Activated CD8-positive, alpha-beta memory T cell treated with anti-CD3 and anti-CD28 coated beads, Interleukin-2, amount 50 U/mL, for 1 hour (primary cell): Measurements from ENCODE around the gene ABLIM1.

Source experiments
- DNase-seq: peaks from one replicate; pipeline ENCODE4 v3.0.0-alpha.2; 2020; ENCODE audit errors: extremely low read depth

Gene ABLIM1

DNA sequence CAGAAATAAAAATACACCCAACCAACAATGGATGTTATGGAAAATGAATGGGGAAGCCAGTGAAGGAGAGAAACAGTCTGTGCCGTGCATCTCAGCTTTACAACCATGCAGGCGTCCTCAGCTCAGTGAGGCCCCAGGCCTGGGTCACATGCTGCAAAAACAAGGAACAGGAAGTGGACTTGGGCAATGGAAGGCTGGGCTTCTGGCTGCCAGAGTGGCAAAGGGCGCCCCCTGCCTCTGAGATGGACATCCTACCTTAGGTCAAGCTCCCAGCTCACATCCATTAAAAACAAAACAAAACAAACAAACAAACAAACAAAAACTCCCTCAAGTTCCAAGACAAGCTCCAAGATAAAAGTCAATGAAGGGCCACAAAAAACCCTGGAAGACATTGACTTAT, 199.1 kb downstream of the ABLIM1 start:
- no peak for DNase-seq

DNA sequence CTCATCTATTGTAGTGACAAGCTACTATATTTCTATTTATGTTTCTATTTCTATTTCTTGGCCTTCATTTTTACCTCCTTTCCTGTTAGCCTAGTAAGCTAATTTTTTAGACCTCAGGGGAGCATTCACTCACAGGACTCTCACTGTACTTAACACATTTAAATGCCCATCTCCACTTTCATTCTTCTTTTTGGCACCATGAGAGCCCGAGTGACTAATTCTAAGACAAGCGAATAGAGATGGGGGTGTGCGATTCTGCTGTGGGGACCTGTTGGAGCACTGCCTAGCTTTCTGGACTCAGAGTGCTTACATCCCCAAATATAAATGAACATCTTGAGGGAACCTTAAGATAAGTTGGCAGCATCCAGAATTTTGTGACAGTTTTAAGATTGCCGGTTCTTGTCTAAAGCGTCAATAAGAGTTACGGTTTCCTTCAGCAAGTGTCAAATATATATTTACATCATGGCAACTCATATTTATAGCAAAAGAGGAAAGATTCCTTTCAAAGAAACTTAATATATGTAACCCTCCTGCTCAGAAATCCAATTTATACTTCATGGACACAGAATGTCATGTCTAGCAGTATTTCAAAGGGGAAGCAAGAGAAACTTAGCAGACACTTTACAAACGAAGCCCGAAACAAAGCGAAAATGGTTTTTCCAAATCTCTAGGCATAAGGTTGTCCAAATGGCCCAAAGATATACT, 199.7 kb downstream of the ABLIM1 start:
- DNase-seq: no peak

DNA sequence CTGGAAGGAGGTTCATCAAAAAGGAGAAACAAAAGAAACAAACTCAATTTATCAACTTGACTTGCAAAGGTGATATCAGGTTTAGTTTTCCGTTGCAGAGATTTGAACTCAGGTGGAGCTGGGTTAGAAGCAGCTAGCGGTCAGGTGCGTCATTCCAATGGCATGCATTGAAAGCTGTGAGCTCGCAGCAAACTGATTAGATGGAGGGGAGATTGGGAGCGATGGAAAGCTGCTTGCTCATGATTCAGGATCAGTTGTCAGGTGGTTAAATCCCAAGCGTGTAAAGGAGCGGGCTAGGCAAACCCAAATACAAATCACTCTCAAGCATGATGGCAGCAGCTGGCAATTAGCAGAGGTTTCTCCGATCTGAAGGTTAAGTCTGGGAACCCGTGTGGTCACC, 204.5 kb downstream of the ABLIM1 start:
- no peak for DNase-seq

DNA sequence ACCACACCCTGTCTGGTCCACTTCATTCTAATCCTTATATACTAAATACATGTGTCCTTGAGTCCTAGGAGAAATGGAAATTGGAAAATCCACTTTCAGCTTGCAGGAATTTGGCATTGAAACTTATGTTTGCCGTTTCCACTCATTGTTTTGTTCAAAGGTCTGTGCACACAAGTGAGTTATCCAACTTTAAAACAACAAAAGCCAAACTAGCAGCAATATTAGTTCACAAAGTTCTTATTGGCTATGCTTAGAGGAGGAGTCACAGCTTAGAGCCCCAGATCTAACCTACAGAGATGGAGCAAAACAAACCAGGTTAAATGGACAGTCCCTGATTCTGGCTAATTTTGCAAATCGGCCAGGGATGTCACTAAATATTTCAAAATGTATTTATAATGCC, 209.2 kb downstream of the ABLIM1 start:
- no peak for DNase-seq

- no peak for DNase-seq
Observed at GRCh38 chr10:114445332-114445731, 212.7 kb downstream of the ABLIM1 start.

GRCh38 chr10:114444819-114445218, 213.3 kb downstream of the ABLIM1 start:
- DNase-seq: no peak

DNA sequence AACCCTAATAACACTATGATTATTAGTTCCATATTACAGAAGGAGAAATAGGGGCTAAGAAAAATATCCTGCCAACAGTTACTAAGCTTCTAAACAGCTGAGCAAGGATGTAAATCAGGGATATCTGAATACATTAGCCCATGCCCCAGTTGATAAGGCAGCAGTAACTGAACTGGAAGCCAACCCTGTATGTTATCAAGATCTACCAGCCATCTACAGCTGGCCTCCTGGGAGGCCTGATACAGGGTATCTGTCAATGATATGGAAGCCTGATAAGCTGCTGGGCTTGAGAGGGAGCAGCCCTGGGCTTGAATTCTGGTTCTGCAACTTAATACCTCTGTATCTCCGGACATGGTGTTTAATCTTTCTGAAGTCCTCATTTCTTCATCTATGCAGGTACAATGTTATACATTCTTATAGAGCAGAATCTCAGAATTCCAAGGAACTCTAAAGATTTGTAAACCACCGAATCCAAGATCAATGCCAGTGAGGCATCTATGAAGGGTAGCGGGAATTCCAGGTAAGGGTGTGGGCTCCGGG, 215.9 kb downstream of the ABLIM1 start:
- DNase-seq: no peak

- no peak for DNase-seq
Observed at GRCh38 chr10:114441107-114441506, 217.0 kb downstream of the ABLIM1 start.

- no peak for DNase-seq
Observed at GRCh38 chr10:114437473-114438292, 220.4 kb downstream of the ABLIM1 start.

- DNase-seq: no peak
Observed at GRCh38 chr10:114436941-114437340, 221.1 kb downstream of the ABLIM1 start.

- no peak for DNase-seq
Observed at GRCh38 chr10:114432566-114433093, 225.4 kb downstream of the ABLIM1 start.

DNA sequence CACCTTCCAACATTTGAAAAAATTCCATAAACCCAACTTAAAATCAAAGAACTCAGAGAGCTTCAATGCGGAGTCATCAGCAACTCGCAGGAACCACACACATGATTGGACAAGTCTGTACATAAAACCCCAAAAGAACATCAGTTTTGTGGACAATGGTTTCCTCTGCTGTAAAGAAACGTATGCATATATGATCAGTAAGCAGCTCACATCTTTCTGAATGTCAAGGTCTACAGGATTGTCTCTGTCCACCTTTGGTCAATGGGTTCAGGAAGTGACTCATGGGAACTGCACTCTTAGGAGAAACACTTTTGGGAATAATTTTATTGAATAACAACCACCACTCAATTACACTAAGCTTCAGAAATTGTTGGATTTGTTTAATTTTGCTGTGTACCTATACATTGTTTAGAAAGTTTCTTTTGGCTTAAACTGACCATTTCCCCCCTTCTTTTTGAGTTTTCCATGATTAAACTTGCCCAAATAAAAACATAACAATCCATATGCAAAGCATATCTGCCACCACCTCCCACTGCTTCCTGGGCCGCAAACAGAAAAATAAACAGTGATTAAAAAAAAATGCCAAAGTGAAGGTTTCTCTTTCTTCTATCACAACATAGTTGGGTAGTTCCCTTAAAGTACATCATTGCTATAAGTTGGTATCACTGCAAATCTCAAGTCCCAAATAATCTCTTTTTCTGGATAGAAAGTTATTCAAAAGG, 226.5 kb downstream of the ABLIM1 start:
- DNase-seq: no peak

DNA sequence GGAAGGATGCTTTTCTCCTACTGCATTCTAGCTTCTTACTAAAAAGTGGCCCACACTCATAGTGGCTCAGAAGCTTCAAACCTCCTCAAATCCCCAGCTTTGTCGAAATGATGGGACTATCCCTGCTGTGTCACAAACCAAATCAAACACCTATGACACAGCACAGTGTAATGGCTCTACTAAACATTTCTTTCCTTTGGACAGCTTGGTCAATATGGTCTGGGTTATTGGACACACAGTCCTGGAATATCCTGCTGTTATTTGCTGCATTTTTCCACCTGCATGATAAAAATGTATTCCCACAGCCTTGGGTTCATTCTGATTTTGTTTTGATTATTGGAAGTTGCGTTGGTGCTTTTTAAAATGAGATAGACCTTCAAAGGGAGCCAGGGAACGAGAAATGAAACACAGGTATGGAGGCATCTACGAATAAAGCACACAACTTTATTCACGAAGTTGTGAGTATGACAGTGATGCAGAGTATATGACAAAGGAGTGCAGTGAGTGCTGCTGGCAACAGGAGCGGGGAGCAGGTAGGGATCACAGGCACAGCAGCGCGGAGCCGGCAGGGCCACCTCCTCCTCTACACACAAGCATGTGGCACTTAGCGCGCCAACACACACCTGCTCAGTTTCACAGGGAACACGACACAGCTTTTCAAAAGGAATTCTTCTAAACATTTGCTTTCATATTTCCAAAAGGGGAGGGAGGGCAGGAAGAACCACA, 227.2 kb downstream of the ABLIM1 start:
- DNase-seq: no peak

GRCh38 chr10:114429581-114430335, 228.3 kb downstream of the ABLIM1 start:
- no peak for DNase-seq

- DNase-seq: no peak
Observed at GRCh38 chr10:114427124-114427852, 230.8 kb downstream of the ABLIM1 start.

DNA sequence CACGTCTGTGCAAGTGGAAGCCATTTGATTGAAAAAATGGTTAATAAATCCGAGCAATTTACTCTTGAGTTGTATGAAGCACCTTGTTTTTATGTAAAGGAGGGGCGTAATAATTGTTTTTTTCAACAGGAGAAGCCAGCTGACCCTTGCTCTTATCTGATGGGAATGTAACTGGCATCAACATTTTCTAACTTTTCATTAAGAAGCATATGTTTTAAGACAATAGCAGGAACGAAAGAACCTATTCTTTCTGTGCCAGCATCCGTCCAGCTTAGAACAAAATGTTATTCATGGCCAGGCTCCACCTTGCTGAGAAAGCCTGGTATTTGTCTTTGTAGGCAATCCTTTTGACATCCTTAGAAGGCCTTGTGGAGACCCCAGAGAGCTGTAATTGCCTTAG, 231.6 kb downstream of the ABLIM1 start:
- DNase-seq: no peak

GRCh38 chr10:114420811-114421485, 237.1 kb downstream of the ABLIM1 start:
- no peak for DNase-seq

DNA sequence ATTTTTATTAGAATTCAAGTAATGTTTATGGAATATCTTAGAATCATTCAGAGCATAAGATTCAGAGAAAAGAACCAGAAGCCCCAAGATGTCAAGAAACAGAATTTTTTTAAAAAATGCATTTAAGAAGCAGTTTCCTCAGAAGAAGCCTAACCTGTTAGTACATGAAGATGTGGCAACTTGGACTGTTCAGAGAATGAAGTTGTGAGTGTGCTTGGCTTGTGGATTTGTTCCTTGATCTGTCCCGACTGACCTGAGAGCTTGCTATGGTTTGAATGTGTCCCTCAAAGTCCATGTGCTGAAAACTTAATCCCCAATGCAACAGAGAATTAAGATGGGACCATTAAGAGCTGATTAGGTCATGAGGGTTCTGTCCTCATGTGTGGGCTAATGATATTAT, 240.0 kb downstream of the ABLIM1 start:
- DNase-seq: no peak
